IgD-negative memory B cell (primary cell): Measurements from ENCODE around the gene CAB39. TPM values are rescaled to one million over a fixed set of nuclear protein-coding genes. Genes with fewer than 3 reads are reported as not detected.
A peak's percentile ranks its signal among the peaks of the same experiment; 100 is the strongest.

ENCODE experiments used
- H3K27ac Mint-ChIP-seq, 3 donors: one replicate each; pipeline ENCODE4 v1.8.0; 2020 to 2022; ENCODE audit warnings: mild to moderate bottlenecking in 3 of 3, mixed read lengths in 3 of 3, moderate library complexity in 1 of 3
- H3K27me3 Mint-ChIP-seq: one replicate; pipeline ENCODE4 v1.8.0; 2021; ENCODE audit warnings: mixed read lengths
- H3K36me3 Mint-ChIP-seq: one replicate; pipeline ENCODE4 v1.8.0; 2020; ENCODE audit warnings: mild to moderate bottlenecking, mixed read lengths
- H3K4me1 Mint-ChIP-seq, 3 donors: one replicate each; pipeline ENCODE4 v1.8.0; 2020 to 2022; ENCODE audit warnings: mixed read lengths in 3 of 3, mild to moderate bottlenecking in 1 of 3
- H3K4me3 Mint-ChIP-seq, 4 donors: one replicate each; pipeline ENCODE4 v1.8.0; 2020 to 2022; ENCODE audit warnings: mild to moderate bottlenecking in 4 of 4, mixed read lengths in 4 of 4, moderate library complexity in 3 of 4
- H3K9me3 Mint-ChIP-seq, 3 donors: one replicate each; pipeline ENCODE4 v1.8.0; 2020 to 2021; ENCODE audit warnings: mixed read lengths in 3 of 3, mild to moderate bottlenecking in 1 of 3
- polyA plus RNA-seq: library from polyadenylated mRNA; unstranded; fragments of 300-500 nt; fragmentation: Illumina TruSeq; gene quantifications from one replicate; pipeline ENCODE4 v1.2.3, GENCODE V29; 2021

CAB39 gene
- polyA plus RNA-seq, 1 donor from 2014 or later, result 46.8 TPM

DNA sequence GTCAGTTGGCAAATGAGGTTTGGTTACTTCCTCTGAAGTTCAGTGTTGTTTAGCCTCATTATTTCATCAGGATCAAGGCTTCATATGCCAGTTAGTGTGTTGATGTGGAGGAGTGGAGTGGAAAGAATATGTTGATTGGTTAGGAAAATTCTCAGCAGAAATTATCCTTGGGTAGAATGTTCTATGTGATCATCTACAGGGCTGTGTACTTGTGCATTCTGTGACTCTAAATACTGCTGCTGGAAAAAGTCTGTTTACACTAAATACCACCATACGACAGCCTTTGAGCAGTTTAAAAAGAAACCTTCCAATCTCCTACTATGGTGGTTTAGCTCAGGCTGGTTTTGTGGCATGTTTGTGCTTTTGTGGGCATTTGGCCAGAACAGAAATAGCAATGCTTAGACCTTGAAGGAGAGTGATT is 25.8 kb downstream of the CAB39 start:
- peaks cover 0 to 2% (median 0%) of the 10 kb centered on the region in 3 donors for H3K9me3 Mint-ChIP-seq
- H3K27ac Mint-ChIP-seq, result peak overlapping the region in 1 of 3 donors; percentile 90
- no peak overlapping the region for H3K4me3 Mint-ChIP-seq
- H3K27me3 Mint-ChIP-seq, result no peaks in the 10 kb centered on the region
- H3K36me3 Mint-ChIP-seq, result peaks cover 1% of the 10 kb centered on the region
- peaks cover 35 to 60% (median 50%) of the 10 kb centered on the region in 3 donors for H3K4me1 Mint-ChIP-seq

DNA sequence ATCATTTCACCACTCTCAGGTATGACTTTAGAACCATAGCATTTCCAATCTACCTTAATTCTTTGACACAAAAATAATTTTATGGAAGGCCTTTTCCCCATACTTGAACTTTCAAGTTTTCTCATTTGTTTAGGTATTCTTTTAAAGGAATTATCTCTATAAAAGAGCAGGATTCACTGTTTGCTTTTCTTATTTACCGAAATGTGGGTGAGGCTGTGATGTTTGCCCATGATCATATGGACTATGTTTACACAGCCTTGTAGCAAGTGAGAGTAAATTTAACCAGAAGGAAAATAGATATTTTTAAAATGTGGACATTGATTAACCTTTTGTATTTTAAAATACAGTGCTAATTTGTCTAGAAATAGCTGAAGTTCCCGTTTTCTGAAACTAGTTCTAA is 26.3 kb downstream of the CAB39 start:
- Mint-ChIP-seq H3K36me3 (peaks cover 1% of the 10 kb centered on the region), H3K9me3 (peaks cover 0 to 2% (median 0%) of the 10 kb centered on the region in 3 donors), H3K27ac (no peak overlapping the region), H3K27me3 (no peaks in the 10 kb centered on the region), H3K4me1 (peaks cover 30 to 55% (median 46%) of the 10 kb centered on the region in 3 donors), H3K4me3 (no peak overlapping the region)

DNA sequence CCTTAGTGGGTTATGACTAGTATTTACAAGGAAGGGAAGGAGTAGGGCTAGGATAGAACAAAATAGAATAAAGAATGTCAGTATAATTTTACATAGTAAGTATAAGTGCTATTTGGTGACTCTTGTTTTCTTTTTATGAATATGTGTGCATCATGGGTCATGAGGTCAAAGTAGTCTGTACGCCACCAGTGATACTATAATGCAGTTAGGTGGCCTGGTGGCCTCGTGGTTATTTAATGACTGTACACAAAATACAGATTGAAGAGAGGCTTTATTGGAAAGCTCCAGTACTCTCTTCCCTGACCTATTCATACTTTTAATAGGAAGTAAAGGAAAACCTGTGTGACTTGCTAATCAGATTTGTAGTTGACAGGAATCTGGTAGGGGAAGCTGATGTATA is 27.3 kb downstream of the CAB39 start:
- no peak overlapping the region for H3K27ac Mint-ChIP-seq
- peaks cover 0 to 2% (median 0%) of the 10 kb centered on the region in 3 donors for H3K9me3 Mint-ChIP-seq
- no peak overlapping the region for H3K4me3 Mint-ChIP-seq
- H3K4me1 Mint-ChIP-seq, result peaks cover 33 to 44% (median 36%) of the 10 kb centered on the region in 3 donors
- peaks cover 1% of the 10 kb centered on the region for H3K36me3 Mint-ChIP-seq
- no peaks in the 10 kb centered on the region for H3K27me3 Mint-ChIP-seq

DNA sequence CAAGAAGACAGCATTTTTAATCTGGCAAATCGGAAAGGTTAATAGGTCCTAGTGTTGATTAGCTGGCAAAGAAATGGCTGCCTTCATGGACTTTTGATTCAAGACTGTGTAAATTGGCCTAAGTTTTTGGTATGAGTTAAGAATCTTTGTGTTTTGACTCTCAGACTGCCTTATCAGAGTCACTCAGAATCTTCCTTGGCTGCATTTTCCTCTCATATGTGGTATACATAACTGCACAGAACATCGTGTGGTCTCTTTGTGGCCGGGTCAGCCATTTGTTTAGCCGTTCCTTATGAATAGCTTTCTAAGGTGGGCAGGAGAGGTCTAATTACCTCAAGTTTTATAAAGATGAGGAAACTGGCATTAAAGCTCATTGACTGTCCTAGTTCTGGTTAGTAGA is 30.1 kb downstream of the CAB39 start:
- Mint-ChIP-seq H3K4me1 (peaks cover 28 to 37% (median 30%) of the 10 kb centered on the region in 3 donors), H3K4me3 (no peak overlapping the region), H3K36me3 (peaks cover 1% of the 10 kb centered on the region), H3K9me3 (peaks cover 0 to 2% (median 0%) of the 10 kb centered on the region in 3 donors), H3K27ac (no peak overlapping the region), H3K27me3 (no peaks in the 10 kb centered on the region)

DNA sequence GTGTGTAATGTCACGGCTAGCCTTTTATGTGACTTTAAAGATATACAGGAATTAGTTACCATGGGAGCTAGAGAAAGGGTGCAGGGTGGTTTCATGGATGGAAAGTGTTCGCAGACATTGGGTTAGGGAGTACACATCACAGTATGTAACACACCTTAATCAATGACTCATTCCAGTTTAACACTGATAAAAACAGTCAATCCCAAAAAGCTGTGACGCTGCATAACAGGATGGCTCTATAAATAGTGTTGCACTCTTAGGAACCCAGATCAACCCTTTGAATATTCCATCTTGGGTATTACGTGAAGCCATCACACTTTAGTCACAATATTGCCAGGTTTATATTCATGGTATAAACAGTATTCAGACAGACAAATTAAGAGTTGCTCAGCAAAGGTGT is 33.6 kb downstream of the CAB39 start:
- H3K9me3 Mint-ChIP-seq, result no peaks in the 10 kb centered on the region
- H3K27me3 Mint-ChIP-seq, result no peaks in the 10 kb centered on the region
- H3K36me3 Mint-ChIP-seq, result peaks cover 3% of the 10 kb centered on the region
- H3K4me1 Mint-ChIP-seq, result peaks cover 22 to 43% (median 33%) of the 10 kb centered on the region in 3 donors
- no peak overlapping the region for H3K4me3 Mint-ChIP-seq
- H3K27ac Mint-ChIP-seq, result no peak overlapping the region

DNA sequence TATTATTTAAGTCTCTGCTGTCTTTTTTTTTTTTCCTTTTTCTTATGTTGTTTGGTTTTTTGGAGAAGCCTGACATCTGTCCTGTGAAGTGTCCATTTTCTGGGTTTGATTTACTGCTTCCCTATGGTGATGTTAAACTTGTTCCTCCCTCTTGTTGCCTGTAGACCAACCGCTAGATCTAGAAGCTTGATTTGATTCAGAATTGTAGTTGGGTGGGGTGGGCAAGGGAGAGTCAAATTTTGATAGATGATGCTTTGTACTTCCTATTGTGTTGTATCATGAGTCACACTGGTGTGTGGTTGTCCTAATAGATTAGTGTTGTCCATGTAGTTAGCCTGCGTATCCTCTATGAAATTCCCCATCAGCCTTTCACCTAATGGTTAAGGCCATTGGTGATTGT is 35.4 kb downstream of the CAB39 start:
- peaks cover 24 to 49% (median 39%) of the 10 kb centered on the region in 3 donors for H3K4me1 Mint-ChIP-seq
- H3K9me3 Mint-ChIP-seq, result no peaks in the 10 kb centered on the region
- peaks cover 3% of the 10 kb centered on the region for H3K36me3 Mint-ChIP-seq
- H3K27ac Mint-ChIP-seq, result no peak overlapping the region
- no peaks in the 10 kb centered on the region for H3K27me3 Mint-ChIP-seq
- no peak overlapping the region for H3K4me3 Mint-ChIP-seq

DNA sequence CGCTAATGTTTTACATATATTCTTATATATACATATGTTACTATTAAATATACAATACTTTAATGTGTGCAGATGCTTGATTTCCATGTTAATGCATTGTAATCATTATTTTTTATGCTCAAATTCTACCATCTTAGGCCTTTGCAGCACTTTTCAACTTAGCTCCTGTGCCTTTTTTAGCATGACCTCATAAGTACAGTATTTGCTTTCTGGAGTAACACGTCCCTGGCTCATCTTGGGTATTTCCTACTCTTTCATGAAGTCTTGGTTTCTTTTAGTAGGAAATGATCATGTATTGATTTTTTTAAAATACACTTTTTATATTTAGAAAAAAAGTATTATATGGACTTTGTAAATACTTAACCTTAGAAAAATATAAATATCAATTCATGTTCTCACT is 36.5 kb downstream of the CAB39 start:
- Mint-ChIP-seq H3K36me3 (peaks cover 3% of the 10 kb centered on the region), H3K9me3 (no peaks in the 10 kb centered on the region), H3K4me1 (peaks cover 25 to 49% (median 39%) of the 10 kb centered on the region in 3 donors), H3K27me3 (no peaks in the 10 kb centered on the region), H3K4me3 (no peak overlapping the region), H3K27ac (no peak overlapping the region)

DNA sequence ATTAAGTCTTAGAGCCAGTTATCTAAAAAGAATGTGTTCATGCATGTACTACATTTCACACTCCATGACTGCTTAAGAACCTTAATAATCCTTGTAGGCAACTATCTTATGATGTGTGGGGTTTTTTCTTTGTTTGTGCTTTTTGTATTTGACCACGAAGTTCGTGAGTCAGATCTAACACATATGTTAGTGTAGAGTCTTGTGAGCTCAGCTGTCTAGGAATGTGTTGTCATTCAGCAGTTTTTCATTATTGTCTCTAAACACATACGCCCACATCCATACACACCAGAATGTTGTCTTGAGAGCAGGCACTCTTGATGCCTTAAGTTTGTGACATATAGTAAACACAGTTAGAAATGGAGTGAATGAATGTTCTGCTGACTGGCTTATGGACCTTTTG is 38.4 kb downstream of the CAB39 start:
- Mint-ChIP-seq H3K36me3 (peaks cover 3% of the 10 kb centered on the region), H3K27me3 (no peaks in the 10 kb centered on the region), H3K4me1 (peaks cover 27 to 61% (median 51%) of the 10 kb centered on the region in 3 donors), H3K9me3 (no peaks in the 10 kb centered on the region), H3K27ac (peak overlapping the region in 1 of 3 donors; percentile 73), H3K4me3 (no peak overlapping the region)

DNA sequence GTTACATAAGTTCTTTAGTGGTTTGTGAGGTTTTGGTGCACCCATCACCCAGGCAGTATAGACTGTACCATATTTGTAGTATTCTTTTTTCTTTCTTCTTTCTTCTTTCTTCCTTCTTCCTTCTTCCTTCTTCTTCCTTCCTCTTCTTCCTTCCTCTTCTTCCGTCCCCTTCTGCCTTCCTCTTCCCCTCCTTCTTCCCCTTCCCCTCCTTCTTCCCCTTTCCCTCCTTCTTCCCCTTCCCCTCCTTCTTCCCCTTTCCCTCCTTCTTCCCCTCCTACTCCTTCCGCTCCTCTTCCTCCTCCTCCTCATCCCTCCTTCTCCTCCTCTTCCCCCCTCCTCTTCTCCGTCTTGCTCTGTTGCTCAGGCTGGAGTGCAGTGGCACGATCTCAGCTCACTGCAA is 41.6 kb downstream of the CAB39 start:
- Mint-ChIP-seq H3K4me1 (peaks cover 35 to 65% (median 56%) of the 10 kb centered on the region in 3 donors), H3K9me3 (no peaks in the 10 kb centered on the region), H3K36me3 (peaks cover 2% of the 10 kb centered on the region), H3K4me3 (no peak overlapping the region), H3K27ac (no peak overlapping the region), H3K27me3 (no peaks in the 10 kb centered on the region)

DNA sequence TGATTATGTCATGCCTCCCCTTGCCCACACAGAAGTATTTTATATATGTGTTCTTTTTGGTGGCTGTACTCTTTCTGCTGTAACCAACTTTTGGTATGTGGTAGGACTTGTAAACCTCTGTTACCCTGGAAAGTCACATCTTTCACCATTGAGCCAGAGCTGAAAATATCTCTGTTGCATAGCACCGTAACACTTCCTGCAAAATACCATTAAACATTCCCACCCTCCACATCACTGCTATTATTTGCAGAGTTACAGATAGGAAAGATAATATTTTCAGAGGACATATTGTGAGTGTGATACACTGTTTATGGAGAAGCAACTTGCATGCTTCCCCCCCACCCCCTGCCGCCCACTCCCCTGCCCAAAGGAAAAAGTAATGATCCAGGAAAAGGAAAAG is 44.8 kb downstream of the CAB39 start:
- Mint-ChIP-seq H3K9me3 (no peaks in the 10 kb centered on the region), H3K4me3 (no peak overlapping the region), H3K36me3 (peaks cover 5% of the 10 kb centered on the region), H3K27ac (no peak overlapping the region), H3K27me3 (no peaks in the 10 kb centered on the region), H3K4me1 (peaks cover 41 to 52% (median 44%) of the 10 kb centered on the region in 3 donors)

DNA sequence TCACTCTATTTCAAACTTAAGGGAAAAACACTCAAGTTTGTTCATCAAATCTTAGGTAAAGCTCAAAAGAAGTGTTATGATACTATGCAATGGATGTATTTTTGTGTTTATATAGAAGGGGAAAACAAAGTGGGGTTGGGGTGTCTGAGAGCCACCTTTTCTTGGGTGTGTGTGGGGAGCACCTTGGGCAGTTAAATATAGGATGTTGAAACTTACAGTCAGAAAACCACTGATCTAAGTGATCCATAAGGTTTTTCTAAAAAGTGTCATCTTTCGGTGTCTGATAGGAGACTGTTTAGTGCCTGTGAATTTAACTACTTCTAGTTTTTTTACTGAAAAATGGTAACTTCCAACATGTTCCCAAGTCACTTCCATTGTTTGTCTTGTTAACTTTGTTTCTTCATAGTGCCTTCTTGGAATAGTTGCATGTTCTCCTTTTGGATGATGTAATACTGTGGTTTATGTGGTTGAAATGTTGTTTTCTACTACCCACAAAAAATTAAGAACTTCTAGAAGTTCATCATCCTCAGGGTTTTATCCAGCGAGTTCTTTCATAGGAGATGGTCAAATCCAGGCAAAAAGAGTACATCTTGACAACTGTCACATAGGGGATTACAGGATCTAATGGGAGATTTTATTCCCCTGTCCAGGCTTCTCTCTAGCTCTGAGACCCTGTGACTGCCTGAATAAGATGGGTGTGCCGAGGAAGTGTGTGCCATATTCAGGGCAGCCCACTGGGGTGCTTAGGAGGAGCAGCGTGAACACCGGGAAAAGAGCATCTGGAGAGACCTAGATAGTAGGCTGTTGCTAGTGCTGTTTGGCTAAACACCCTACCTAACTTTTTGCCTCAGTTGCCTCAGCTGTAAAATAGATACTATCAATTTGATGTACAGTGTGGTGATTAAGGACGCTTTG is 46.2 kb downstream of the CAB39 start:
- H3K36me3 Mint-ChIP-seq, result peaks cover 5% of the 10 kb centered on the region
- peaks cover 40 to 47% (median 42%) of the 10 kb centered on the region in 3 donors for H3K4me1 Mint-ChIP-seq
- H3K27me3 Mint-ChIP-seq, result no peaks in the 10 kb centered on the region
- H3K4me3 Mint-ChIP-seq, result peak overlapping the region in 2 of 4 donors; percentile 47 to 67
- H3K9me3 Mint-ChIP-seq, result no peaks in the 10 kb centered on the region
- H3K27ac Mint-ChIP-seq, result peak overlapping the region in 1 of 3 donors; percentile 75

DNA sequence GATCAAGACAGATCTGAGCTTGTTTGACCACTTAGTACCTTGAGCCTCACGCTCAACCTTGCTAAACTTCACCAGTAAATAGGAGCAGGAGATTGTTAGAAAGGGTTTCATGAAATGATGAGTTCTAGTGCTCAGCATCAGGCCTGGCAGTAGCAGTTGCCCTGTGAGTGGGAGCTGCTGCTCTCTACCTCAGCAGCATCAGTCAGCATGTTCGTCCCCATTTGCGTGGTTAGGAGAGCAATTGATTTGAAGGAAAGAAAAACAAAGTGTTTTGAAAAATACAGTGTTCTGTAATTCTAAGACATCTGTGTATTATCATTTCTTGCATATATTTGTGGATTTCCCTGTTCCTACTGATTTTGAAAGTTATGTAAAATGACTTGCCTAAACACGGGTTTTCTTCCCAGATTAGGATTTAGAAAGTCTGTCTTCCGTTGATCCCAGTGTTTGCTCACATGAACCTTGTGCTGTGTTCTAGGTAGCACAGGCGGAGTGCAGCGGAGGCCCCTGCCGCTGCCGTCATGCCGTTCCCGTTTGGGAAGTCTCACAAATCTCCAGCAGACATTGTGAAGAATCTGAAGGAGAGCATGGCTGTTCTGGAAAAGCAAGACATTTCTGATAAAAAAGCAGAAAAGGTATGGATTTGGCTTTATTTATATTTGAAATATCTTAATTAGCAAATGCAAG is 47.0 kb downstream of the CAB39 start:
- no peaks in the 10 kb centered on the region for H3K27me3 Mint-ChIP-seq
- H3K4me1 Mint-ChIP-seq, result peaks cover 39 to 46% (median 40%) of the 10 kb centered on the region in 3 donors
- H3K27ac Mint-ChIP-seq, result peak overlapping the region in 2 of 3 donors; percentile 44 to 48
- H3K9me3 Mint-ChIP-seq, result no peaks in the 10 kb centered on the region
- peaks cover 7% of the 10 kb centered on the region for H3K36me3 Mint-ChIP-seq
- peak overlapping the region in 1 of 4 donors; percentile 7 for H3K4me3 Mint-ChIP-seq

DNA sequence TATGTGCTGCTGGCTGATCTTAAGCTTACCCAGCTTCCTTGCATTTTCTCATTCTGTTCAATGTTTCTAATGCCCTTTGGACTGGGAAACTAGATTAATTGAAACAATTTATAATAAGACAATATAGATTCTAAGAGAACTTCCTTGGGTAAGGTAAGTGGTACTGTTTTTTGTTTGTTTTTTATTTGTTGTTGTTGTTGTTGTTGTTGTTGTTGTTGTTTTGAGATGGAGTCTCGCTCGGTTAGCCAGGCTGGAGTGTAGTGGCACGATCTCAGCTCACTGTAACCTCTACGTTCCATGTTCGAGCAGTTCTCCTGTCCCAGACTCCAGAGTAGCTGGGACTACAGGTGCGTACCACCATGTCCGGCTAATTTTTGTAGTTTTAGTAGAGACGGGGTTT is 49.1 kb downstream of the CAB39 start:
- Mint-ChIP-seq H3K36me3 (peaks cover 8% of the 10 kb centered on the region), H3K9me3 (no peaks in the 10 kb centered on the region), H3K27me3 (no peaks in the 10 kb centered on the region), H3K27ac (peak overlapping the region in 1 of 3 donors; percentile 3), H3K4me1 (peaks cover 25 to 37% (median 31%) of the 10 kb centered on the region in 3 donors), H3K4me3 (no peak overlapping the region)

DNA sequence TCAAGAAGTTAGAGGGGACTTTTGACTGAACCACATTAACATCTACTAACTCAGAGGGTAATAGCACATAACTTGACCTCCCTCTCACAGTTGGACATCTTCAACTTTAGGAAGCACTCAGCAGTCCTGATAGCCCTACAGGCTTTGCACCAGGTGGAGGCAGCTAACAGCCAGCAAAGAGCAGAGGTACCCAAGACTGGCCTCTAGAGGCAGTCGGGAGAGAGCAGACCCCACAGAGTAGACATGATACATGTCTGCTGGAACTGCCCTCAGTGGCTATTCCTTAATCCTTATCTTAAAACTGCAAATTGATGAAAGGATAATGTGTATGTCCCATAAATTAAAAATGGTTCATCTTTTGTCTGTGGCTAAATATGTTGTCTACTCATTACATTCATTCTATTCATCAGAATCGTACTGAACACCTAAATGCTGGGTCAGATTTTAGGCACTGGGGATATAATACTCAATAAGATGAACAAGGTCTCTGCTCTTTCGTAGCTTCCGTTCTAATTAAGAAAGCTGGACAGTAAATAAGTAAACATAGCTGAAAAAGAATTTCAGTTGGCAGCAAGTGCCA is 49.8 kb downstream of the CAB39 start:
- Mint-ChIP-seq H3K4me3 (peak overlapping the region in 1 of 4 donors; percentile 13), H3K4me1 (peaks cover 21 to 38% (median 24%) of the 10 kb centered on the region in 3 donors), H3K36me3 (peaks cover 11% of the 10 kb centered on the region), H3K9me3 (no peaks in the 10 kb centered on the region), H3K27ac (peak overlapping the region in 1 of 3 donors; percentile 3), H3K27me3 (no peaks in the 10 kb centered on the region)

DNA sequence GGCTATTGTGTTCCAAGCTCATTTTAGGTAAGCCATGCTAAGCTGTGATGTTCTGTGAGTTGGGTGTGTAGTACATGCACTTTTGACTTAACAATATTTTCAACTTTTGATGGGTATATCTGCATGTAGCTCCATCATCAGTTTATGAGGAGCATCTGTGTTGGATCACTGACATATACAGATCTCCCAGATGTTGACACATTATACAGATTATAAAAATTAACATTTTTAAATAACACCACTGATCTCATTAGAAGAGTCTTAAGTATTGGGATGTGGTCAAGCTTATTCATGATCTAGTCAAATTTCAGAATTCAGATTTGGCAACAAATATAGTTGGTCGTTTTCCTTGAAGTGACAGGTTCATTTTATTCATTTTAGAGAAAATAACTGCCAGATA is 51.7 kb downstream of the CAB39 start:
- H3K36me3 Mint-ChIP-seq, result peaks cover 16% of the 10 kb centered on the region
- no peak overlapping the region for H3K27ac Mint-ChIP-seq
- H3K9me3 Mint-ChIP-seq, result no peaks in the 10 kb centered on the region
- peaks cover 7 to 28% (median 19%) of the 10 kb centered on the region in 3 donors for H3K4me1 Mint-ChIP-seq
- no peak overlapping the region for H3K4me3 Mint-ChIP-seq
- no peaks in the 10 kb centered on the region for H3K27me3 Mint-ChIP-seq
